TTC549 (cell line): ENCODE measurements around the gene SGCB.

Experiments
- FAIRE-seq: peaks from 2 replicates; lab custom pipeline; 2012; peaks lifted over from hg19 to GRCh38; lab: Jason Lieb, UNC

SGCB gene

DNA sequence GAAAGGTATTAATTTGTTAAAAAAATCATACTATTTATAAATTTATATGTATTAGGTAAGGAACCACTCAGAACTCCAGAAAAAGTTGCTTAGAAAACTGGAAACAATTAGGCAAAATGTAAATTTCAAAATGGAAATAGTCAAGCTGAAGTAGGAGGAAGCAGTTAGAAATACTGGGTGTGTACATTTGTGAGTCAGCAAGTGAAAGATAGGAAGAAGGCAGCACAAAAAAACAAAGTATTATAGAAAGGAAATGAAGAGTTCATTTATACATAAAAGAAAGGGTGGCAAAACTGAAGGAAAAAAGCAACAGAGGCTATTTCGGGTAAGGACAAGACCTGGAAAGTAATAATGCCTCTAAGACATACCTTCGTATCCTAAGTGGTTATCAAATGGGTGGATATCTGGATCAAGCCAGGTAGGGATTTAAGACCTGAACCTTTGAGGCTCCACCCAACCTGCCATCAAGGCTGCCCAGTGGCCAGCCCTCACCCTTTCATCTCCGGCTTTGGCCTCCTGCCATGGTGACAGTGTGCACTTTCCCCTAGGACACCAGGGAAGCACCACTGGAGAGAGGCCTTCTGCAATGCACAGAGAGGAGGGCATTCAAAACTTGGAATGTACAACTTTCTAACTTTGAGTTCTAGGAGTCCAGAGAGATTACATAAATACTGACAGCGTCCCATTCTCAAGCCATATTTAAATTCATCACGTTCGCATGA, 18.0 kb downstream of the SGCB start, which contains the start of gene LRRC66:
Gene LRRC66, minus strand, starts transcription at position 428 of the 722 bp plus-strand sequence. CDS start 2,750 bp downstream, outside the sequence.
- no peak for FAIRE-seq

DNA sequence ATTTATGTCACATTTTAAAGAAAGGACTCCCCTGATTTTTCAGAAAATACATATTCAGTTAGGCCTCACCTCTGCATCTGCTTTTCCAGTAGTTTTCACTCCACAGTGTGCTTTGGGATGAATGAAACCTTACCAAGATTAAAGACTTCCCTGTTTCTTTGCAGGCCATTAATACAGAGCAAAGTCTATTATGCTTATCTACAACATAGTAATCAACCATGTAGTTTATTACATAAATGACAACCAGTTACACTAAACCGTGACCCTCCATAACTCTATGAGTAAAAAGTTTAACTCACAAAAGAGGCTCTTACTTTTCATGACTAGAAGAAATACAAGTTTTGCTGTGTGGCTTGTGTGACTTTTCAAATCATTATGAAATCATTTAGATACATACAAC, 20.3 kb downstream of the SGCB start:
- FAIRE-seq: no peak

DNA sequence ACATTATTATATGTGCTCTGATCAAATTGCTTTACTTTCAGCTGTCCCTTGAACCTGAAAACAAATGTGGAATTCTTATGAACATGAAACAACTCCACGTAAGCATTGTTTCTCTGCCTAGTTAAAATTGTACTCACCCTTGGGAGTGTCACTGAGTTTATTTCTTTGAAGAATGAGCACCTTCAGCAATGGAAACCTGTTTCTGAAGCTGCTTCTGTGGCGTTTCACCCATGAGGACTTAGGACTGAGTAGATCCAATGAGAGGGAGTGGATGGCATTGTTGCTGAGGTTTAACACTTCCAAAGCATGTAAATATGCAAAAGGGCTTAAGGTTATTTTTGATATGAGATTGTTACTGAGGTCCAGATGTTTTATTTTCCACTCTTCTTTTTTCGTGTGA, 21.1 kb downstream of the SGCB start:
- FAIRE-seq: no peak

- no peak for FAIRE-seq
Observed at GRCh38 chr4:52015366-52015765, 22.7 kb downstream of the SGCB start.

- no peak for FAIRE-seq
Observed at GRCh38 chr4:52014903-52015302, 23.2 kb downstream of the SGCB start.

- no peak for FAIRE-seq
Observed at GRCh38 chr4:52012651-52013050, 25.4 kb downstream of the SGCB start.

- FAIRE-seq: no peak
Observed at GRCh38 chr4:52010986-52011385, 27.1 kb downstream of the SGCB start.

DNA sequence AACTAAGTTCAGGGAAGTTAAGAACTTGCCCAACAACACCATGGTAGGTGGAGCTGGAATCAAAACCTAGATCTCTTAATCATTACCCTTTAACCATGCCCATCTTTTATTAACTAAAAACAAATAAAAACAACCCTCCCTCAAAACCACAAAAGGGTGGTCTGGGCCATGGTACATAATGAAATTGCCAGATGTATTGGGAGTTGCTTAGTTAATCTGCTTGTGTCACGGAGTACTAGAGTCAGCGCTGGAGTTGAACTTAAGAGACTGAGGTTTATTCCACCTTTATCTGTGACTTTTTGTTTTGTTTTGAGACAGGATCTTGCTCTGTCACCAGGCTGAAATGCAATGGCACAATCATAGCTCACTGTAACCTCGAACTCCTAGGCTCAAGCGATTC, 31.2 kb downstream of the SGCB start:
- FAIRE-seq: no peak

DNA sequence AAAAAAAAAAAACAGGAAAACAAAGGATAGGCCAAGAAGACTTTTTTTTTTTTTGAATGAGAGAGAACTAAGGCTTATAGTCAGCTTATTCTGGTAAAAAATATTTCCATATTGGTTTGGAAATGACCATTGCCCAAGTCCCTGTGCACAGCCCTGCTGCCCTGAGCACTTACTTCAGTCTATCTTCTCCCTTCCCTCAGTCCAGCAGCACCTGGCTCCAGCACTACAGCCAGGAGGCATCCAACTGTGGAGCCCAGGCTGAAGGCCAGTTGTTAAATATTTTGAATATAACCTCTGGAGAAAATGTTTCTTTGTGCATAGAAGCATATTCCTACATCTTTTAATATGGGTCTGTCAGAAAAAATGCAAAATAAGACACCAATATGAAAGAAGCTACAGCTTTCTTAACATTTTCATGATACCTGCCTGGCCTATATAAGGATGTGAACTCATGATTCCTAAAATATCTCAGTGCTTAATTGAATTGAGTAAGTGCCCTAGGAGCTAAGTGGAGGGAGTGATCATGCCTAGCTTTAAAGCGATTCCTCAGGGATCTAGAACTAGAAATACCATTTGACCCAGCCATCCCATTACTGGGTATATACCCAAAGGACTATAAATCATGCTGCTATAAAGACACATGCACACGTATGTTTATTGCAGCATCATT, 32.4 kb downstream of the SGCB start:
- no peak for FAIRE-seq

DNA sequence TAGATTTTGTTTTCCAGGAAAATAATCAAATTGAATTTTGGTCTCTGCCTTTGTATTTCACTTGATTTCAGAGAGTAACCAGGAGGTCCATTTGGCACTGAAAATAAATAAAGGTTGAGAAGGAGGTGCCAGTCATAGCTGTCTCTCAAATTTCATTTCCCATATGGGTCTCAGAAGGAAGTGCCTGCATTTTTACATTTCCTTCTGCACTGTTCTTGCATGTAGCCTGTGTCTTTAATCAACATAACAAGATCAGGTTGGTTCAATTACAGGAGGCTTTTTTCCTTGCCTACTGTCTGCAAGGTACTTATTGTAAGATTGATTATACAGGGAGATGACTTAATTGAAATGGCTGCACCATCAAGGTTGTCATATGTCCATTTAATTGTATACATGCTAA, 33.7 kb downstream of the SGCB start:
- FAIRE-seq: no peak

GRCh38 chr4:52001616-52002015, 36.5 kb downstream of the SGCB start:
- no peak for FAIRE-seq

GRCh38 chr4:51999250-51999649, 38.8 kb downstream of the SGCB start:
- FAIRE-seq: no peak

DNA sequence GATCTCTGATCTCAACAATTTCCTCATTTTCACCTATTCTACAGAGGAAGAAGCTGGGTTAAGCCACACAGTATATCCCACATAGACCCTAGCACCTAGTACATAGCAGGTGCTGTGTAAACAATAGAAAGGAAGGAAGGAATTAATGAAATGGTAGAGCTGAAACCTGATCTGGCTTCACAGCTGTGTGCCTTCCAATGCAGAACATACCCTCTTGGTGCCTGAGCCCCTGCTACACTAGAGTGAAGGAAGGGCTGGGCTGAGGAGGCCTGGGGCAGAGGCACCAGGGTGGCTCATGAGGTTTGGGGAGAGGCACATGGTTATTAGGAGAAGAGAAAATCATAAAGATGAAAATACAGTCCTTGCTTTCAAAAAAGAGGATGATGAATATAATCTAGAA, 39.3 kb downstream of the SGCB start:
- no peak for FAIRE-seq

DNA sequence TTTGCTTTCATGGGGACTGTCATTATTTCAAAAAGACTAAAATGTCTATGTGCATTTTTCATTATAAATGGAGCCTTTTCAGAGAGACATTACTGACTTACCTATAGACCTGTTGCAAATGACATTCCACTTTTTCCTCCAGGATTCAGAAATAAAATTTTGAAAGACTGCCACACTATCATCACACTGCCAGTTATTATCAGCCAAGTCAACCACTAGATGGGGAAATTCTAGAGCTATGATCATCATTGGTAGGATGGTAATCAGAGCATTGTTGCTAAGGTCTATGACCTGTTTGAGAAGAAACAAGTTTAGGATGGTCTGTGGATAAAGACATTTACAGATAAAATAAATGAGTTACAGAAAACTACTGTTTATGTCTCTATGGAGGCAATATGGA, 40.5 kb downstream of the SGCB start:
- no peak for FAIRE-seq

GRCh38 chr4:51995647-51996220, 42.4 kb downstream of the SGCB start:
- FAIRE-seq: no peak
